KG1 (cell line): ENCODE data around the gene CAPZA2.
"Not testable (repeated sequence)": the region's sequence is repeated elsewhere in the genome, so short reads cannot be mapped to it uniquely, and the experiment has no call there.

Source experiments
- DNase-seq: peaks from one replicate; lab custom pipeline; 2025; lab: John Stamatoyannopoulos, UW

CAPZA2 gene

DNA sequence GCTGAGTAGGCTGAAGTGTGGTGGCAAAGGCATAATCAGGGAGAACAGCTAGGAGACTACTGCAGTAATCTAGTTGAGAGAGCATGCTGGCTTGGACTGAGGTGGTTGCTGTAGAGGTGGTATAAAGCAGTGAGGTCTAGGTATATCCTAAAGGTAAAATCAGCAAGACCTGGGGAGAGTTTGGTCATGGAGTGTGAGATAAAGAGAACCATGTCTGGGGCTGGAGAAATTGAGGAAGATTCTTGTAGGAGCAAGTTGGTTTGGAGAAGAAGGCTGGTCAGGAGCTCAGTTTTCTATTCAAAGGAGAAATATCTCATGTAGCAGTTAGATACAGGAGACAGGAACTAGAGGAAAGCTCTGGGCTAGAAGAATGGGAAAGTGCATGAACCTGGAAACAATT lies 58.0 kb downstream of the CAPZA2 start:
- DNase-seq: no peak

- DNase-seq: no peak
These were observed 60.2 kb downstream of the CAPZA2 start for GRCh38 chr7:116922545-116922944.

- DNase-seq: no peak
These were observed 62.4 kb downstream of the CAPZA2 start for GRCh38 chr7:116924741-116925140.

DNA sequence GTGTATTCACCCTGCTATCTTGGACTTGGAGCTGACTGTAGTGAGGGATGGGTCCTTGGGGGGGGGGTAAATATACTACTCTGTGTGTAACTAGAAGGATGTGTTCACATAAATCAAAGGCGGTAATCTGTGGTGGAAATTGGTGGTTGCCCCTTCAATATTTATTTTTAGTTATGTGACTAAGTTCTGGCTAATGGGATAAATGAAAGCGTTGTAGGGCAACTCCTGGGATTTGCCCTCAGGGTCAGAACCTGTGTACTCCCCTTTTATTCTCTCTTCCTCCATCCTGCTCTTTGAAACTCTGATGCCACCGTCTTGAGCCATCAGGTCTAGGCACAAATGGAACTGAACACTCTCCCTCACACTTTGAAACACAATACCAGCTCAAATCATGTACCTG lies 66.6 kb downstream of the CAPZA2 start:
- DNase-seq: no peak

DNA sequence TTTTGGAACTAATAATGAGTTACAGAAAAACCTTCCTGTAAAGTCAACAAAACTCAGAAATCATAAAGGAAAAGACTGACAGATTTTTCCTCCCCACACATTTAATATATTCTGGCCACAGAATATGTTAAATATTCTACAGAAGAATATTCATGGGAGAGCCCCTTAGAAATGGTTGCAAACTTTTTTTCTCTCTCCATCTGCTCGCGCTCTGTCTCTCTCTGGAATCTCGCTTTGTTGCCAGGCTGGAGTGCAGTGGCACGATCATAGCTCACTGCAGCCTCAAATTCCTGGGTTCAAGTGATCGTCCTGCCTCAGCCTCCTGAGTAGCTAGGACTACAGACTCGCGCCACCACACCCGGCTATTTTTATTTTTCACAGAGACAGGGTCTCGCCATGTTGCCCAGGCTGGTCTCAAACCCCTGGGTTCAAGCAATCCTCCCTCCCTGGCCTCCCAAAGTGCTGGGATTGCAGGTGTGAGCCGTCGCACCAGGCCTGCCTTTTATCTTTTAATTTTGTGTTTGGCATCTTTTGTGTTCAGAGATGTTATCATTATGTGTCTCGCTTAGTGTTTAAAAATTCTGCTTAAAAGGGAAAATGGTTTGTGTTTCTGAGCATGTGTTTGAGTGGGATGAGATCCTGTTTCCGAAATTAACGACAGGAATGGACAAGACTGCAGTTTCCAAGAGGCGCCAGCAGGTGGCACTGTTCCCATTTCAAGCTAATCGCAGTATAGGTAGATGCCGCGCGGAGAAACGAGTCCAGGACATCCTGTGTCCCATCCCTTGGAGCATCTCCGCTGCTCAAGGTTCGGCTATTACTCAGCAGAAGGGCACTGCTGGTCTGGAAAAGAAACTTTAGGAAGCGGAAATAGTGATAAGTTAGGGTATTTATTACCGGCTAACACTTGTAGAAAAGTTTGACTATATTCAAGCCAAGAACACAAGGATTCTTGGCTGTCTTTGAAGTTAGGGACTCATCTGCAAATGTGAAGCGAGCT lies 67.8 kb downstream of the CAPZA2 start:
- DNase-seq: peak; percentile 51

GRCh38 chr7:116932566-116932965 lies 70.2 kb downstream of the CAPZA2 start:
- DNase-seq: no peak

GRCh38 chr7:116933465-116933864 lies 71.1 kb downstream of the CAPZA2 start:
- DNase-seq: no peak

GRCh38 chr7:116934580-116934979 lies 72.2 kb downstream of the CAPZA2 start:
- DNase-seq: no peak

DNA sequence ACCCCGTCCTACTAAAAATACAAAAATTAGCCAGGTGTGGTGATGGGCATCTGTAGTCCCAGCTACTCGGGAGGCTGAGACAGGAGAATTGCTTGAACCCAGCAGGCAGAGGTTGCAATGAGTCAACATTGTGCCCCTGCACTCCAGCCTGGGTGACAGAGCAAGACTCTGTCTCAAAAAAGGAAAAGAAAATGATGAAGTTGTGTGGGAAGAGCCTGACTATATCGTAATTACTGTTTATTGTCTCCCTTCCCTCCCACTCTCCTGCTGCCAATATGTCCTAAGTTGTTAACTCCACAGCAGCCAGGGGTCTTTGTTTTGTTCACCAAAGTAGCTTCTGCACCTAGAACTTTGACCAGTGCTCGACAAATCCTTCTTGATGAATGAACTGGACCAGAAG lies 74.5 kb downstream of the CAPZA2 start:
- DNase-seq: not testable (repeated sequence)

- DNase-seq: no peak
These were observed 76.3 kb downstream of the CAPZA2 start for GRCh38 chr7:116938678-116939077.

DNA sequence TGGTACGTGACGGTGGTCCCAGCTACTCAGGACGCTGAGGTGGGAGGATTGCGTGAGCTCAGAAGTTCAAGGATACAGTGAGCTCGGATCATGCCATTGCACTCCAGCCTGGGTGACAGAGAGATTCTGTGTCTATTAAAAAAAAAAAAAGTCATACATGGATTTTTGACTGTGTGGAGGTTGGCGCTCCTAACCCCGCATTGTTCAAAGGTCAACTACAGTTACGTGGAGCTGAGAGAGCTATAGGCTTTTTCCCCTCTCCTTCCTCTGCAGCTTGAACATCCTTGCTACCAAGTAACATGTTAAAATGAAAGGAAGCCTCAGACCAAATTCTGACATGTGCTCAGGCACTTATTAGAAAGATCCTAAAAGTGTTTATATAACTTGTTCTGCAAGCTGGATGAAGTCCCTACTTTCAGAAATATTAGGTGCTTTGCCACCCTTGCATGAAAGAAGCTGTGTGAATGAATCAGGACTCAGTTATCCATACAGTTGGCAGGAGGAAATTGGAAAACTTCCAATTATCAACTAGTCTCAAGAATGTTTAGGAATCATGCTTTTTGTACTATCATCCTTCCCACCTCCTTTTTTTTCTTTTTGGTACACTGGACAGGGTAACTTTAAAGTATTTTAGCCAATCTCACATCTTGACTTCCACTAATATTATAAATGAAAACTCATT lies 78.4 kb downstream of the CAPZA2 start:
- no peak for DNase-seq

DNA sequence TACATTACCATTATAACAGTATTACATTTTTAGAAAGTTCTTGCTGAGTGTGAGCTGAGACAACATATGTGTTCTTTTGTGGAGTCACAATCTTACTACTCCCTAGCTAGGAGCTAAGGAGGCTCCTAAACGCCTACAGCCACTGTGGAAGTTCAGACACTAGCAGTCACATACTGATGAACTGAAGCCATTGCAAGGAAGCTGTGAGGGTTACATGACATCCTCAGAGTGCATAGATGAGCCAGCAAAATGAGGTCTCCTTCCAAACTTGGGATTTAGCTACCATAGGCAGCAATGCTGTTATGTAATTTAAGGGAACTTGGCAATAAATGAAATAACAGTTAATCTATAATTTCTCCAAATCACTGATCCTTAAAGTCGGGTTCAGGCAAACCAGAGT lies 80.1 kb downstream of the CAPZA2 start:
- DNase-seq: no peak

GRCh38 chr7:116948934-116949333 lies 86.5 kb downstream of the CAPZA2 start:
- no peak for DNase-seq

DNA sequence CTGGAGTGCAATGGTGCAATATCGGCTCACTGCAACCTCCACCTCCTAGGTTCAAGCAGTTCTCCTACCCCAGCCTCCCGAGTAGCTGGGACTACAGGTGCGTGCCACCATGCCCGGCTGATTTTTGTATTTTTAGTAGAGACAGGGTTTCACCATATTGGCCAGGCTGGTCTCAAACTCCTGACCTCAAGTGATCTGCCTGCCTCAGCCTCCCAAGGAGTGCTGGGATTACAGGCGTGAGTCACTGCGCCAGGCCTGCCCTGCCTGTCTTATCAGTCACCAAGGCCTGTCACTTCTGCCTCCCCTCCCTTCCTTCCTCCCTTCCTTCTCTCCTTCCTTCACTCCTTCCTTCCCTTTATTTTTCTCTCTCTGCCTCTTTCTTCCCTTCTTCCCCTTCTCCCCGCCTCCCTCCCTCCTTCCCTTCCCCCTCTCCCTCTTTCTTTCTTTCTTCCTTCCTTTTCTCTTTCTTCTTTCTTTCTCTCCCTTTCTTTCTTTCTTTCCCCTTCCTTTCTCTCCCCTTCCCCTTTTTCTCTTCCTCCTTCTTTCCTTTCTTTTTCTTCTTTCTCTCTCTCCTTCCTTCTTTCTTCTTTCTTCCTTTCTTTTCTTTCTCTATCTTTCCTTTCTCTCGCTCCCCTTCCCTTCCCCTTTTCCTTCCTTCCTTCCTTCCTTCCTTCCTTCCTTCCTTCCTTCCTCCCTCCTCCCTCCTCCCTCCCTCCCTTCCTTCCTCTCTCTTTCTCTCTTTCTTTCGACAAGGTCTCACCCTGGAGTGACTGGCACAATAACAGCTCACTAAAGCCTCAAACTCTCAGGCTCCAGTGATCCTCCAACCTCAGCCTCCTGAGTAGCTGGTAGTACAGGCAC lies 87.8 kb downstream of the CAPZA2 start:
- DNase-seq: no peak

GRCh38 chr7:116950889-116951351 lies 88.5 kb downstream of the CAPZA2 start:
- no peak for DNase-seq

- DNase-seq: no peak
These were observed 89.2 kb downstream of the CAPZA2 start for GRCh38 chr7:116951366-116952292.

DNA sequence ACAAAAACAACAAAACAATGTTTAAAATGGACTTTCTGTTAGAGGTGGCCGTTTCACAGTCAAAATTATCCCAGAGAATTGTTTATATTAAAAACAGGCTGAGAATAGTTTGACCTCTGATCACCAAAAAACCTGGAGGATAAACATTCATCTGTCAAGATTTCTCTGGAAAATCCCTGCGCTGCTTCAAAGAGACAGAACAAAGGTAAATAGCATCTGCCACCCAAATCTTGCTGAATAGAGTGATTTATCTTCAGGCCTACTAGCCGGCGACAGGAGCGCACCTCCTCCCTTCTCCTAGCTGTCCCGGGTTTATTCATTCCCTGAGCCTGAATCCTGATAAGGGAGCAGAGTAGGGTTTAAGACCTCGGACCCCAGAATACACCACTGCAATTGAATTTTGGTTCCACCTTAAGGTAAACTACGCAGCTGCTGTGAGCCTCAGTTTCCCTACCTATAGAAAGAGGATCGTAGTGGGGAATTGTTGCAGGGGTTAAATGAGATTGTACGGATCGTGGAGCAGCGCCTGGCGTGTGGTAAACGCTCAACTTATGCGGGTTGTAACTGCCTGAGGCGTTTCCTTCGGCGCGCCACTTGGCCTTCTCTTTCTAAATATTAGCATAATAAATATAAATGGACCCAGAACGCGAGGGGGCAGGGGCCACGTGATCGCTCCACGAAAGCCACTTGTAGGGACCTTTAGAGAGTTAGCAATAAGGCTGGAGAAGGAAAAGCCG lies 90.4 kb downstream of the CAPZA2 start:
- DNase-seq: peak; percentile 55

GRCh38 chr7:116953372-116953905 lies 91.1 kb downstream of the CAPZA2 start, which contains the start of gene ST7:
ST7 (plus strand) TSS chr7:116953501; CDS start chr7:116953541, 40 bp downstream.
- peak; percentile 55 for DNase-seq

DNA sequence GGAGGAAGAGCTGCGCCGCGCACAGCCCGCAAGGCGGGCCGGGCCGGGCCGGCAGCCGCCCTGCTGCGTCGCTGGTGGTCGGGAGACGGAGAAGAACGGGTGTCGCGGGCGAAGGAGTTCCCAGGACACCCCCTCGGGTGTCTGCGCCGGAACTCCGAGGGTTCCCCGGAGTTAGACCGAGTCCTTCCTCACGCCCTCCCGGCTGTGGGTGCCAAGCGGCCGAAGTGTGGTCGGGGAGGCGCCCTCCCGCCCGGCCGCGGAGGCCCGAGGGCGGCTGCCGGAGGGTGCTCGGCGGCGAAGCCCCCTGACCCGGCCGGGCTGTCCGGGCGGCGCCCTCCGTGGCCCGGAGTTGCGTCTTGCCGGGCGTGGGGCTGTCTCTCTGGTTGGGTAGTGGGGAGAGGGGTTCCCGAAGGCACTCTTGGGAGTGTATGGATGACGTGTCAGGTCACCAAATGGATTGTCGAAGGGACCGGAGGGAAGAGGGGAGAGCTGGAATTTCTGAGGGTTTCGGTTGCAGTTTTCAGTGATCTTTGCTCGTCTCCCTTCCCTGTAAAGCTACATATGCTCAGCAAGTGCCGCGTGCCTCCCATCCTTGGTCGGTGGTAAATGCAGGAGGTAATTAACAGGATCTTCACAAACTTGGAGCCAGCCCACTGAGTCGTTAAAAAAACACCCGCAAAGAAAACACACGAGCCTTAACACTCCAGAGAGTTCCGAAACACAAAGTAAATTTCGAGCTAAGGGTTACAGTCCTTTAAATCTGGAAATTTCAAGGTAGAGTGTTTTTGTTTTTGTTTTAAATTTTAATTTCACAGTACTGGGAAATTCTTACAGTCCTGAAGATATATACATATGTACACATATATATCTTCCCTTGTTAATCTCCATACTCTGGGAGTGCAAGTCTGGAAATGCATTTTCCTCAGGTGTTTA lies 91.8 kb downstream of the CAPZA2 start:
- peak; percentile 40 for DNase-seq
